Midbrain (tissue), 1 donor: ENCODE results near the gene KLHL8.
"Not testable (repeated sequence)": the region's sequence is repeated elsewhere in the genome, so short reads cannot be mapped to it uniquely, and the experiment has no call there.

Experiments
- DNase-seq: peaks from one replicate; lab custom pipeline; 2025; lab: John Stamatoyannopoulos, UW

The KLHL8 gene

GRCh38 chr4:87179751-87180150 lies 40.7 kb downstream of the KLHL8 start:
- DNase-seq, result no peak

DNA sequence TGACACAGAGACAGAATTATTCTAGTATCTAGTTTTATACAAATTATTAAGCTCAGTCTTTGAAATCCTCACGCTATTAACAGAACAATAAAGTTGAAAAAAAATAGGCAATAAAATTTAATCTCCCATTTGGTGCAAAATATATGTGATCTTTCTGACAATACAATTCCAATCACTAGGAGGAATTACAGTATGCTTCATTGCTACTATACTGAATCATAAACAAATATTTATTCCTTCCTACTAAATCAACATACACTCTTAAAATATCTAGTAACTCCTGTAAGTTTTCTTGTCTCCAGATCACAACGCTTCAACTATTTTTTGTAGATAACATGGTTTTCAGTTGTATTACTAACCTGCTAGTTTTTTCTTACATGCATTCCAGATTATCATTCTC lies 45.7 kb downstream of the KLHL8 start:
- DNase-seq, result no peak

DNA sequence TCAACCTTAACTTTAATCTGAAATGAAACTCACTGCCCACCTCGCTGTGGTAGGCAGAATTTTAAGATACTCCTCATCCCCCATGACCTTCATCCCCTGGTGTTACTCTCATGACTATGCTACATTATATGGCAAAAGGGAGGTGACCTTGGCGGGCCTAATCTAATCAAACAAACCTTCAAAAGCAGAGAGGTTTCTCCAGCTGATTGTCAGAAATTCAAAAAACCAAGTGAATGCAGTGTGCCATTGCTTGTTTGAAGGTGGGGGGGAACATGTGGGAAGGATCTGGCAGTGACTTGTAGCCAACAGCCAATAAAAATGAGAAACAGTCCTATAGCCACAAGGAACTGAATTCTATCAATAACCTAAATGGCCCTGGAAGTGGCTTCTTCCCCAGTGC lies 48.5 kb downstream of the KLHL8 start:
- no peak for DNase-seq

GRCh38 chr4:87166296-87166854 lies 54.0 kb downstream of the KLHL8 start:
- no peak for DNase-seq

GRCh38 chr4:87165892-87166291 lies 54.5 kb downstream of the KLHL8 start:
- DNase-seq, result no peak

GRCh38 chr4:87153078-87153870 lies 67.1 kb downstream of the KLHL8 start:
- DNase-seq, result no peak

- no peak for DNase-seq
These were observed 67.9 kb downstream of the KLHL8 start for GRCh38 chr4:87152310-87153041.

DNA sequence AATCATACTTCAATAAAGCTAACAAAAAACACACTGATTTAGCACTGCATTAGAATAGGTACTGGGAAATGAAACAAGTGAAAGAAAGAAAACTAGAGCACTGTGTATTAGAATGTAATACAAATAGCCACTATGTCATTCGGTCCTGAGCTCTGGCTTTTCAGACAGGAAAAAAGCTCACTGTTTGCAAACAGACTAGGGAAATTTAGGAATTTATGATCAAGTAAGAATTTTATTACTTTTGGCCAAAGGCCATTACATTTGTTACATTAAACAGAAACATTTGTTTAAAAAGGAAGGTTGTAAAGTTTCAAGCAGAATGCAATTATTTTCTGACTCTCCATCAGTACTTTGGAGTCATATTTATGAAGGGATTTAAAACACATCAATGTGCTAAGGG lies 68.7 kb downstream of the KLHL8 start:
- no peak for DNase-seq

DNA sequence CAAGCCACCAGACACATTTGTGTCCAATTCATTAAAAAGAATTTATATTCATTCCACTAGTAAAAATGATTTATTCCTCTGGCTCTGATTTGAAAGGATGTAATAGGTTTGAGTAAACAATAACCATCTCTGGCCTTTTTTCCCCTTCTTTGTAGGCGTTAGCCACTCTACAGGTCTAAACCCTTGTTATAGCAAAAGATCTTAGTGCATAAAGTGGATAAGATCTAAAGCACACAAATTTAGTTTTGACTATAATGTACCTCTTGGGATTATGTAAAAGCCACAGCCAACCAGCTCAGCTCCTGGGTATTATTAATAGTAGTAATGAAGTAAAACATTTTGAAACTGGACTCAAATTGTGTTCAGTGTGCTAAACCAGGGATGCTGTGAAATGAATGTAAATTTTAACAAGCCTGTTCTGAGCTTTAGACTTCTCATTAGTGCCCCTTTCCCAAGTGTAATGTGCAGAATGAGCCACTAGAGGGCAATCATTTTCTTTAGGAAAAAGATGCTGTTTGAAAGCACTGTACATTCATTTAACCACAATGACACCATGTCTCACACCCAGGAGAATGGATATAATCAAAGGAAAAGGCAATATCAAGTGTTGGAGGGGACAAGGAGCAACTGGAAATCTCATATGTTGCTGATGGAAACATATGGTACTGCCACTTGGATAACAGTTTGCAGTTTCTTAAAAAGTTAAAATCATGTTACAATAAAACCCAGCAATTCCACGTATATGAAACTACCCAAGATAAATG lies 69.7 kb downstream of the KLHL8 start:
- DNase-seq, result peak; percentile 82

DNA sequence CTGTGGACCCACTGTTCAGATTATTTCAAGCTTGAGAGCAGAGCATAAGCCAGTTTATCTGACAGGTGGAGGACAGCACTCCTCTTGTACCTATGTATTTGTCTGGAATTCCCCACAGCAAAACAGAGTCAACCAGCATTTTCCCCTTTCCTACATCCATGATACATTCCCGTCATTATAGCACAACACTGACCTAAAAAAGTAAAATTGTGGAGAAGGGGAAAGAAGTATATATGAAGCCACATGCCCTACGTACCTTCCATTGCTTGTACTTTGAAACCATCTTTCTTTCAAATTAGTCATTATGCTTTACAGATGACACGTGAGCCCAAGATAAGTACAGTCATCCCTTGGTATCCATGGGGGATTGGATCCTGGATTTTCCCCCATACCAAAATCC lies 73.3 kb downstream of the KLHL8 start:
- DNase-seq, result no peak

DNA sequence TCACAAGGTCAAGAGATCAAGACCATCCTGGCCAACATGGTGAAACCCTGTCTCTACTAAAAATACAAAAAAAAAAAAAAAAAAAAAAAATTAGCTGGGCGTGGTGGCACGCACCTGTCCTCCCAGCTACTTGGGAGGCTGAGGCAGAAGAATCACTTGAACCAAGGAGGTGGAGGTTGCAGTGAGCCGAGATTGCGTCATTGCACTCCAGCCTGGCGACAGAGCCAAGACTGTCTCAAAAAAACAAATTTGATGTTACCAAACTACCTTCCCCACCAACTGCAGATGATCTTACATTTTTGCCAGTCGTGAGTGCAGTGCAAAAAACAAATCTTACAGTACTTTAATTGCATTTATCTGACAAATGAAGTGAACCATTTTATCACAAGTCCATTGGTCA lies 74.5 kb downstream of the KLHL8 start:
- DNase-seq, result not testable (repeated sequence)

GRCh38 chr4:87144356-87144755 lies 76.1 kb downstream of the KLHL8 start:
- no peak for DNase-seq

DNA sequence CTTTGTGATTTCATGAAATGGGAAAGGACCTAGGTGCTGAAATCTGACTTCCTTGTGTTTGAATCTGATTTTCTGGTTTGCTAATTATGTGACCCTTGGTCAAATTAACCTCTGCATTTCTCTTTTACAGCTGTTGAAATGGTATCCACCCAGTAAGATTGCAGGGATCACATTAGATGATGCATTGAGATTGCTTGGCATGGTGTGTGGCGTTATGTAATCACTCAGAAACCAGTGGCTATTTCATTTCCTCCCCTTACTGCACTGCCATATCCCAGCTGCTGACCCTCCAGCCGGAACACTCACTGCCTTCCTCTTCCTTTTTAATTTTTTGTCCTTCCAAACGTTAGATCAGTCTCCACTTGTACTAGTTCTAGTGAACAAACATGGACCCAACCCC lies 79.0 kb downstream of the KLHL8 start:
- DNase-seq, result no peak

- no peak for DNase-seq
These were observed 86.3 kb downstream of the KLHL8 start for GRCh38 chr4:87134122-87134521.

DNA sequence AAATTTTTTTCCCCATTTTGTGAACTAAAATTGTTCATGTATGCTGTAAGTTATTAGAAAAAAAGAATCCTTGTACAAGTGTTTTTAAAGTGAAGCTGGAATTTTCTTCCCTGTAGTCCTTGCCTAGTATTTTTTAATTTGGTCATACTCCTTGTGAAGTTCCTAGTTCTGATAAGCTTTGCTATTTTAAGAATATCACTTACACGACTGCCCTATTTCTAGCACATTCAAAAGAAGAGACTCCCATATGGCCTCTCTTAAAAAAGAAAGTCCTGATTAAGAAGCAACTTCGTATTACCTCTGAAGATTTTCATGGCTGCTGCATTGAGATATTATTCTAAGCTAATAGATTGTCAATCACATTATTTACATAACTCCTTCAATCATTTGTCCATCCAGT lies 87.2 kb downstream of the KLHL8 start:
- DNase-seq, result no peak

DNA sequence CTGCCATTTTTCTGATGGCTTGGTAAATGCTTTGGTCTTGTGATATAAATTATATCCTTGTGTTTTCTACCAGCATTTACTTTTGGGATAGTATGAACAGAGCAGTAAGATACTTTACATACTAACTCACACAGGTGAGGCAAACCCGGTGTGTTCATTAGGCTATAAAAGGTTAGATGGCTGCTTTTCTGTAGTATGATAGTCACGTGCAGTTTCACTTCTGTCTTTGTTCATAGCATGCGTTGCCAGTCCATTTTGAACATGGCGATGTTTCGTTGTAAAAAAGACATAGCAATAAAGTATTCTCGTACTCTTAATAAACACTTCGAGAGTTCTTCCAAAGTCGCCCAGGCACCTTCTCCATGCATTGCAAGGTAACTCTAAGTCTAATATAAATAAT lies 88.4 kb downstream of the KLHL8 start:
- no peak for DNase-seq

DNA sequence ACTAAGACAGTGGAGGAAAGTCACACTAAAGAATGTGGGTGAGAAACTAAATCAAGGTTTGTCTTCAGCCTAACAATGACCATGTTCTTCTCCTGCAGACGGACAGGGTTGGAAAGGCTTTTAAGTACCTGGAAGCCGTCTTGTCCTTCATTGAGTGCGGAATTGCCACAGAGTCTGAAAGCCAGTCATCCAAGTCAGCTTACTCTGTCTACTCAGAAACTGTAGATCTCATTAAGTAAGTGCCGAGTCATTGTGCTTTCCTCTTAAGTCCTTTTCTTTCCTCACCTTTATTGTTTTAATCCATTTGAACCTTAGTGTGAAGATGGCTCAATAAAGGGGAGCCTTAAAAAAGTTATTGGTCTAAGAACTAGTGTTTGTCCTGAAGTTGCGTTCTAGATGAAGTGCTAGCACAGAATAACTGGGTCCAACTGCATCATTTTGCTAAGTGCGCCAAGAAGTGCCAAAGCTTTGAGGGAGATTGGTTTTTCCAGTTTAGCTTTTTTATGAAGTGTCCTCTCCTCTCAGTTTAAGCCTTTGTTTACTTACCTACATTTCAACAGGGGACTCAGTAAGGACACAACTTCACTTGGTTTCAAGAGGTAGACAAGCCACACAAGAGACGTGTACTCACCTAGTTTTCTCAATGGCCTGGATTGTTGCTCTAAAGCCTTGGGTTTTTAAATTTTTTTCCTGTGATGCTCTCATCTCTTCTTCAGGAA lies 89.3 kb downstream of the KLHL8 start:
- no peak for DNase-seq

DNA sequence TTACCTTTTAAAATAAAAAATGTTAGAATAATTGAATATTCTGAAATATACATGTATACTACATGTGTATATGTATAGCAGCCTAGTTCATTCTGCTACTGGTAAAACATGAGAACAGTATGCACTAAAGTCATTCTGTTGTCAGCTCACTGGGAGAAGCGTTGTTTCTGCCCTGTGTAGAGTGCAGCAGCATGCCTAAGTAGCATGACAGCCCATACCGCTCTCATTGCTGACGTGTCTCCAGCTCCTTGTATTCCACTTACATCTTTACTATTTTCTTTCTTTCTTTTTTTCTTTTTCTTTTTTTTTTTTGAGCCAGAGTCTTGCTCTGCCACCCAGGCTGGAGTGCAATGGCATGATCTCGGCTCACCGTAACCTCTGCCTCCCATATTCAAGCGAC lies 90.7 kb downstream of the KLHL8 start:
- no peak for DNase-seq

DNA sequence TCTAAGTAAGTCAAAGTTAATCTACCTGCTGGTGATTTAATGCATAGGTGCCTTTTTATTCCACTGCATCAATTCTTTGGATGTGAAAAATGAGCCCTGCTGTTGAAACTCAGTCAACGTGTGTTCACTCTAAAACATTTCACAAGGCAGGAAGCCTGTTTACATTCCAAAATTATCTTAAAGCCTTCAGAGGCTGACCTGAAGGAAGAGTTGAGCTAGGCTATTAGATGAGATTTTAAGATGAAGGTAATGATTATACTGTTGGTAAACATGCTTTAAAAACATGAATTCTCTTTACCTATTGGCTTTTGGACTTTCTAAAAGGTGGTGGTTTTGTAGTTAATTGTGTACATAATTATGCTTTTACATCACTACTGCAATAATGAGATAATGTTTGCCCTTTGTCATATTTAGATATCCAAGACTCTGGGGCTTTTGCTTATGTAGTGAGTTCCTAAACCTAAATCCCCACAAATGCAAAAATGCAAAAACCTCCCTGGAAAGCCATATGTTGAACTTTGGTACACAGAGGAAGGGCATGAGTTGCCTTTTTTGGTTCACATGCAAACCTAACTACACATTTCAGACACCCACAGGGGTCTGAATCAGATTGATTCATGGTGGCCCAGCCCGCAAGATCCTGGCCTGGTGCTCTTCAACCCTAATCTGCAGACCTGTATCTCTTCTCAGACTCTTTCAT lies 92.3 kb downstream of the KLHL8 start:
- no peak for DNase-seq

DNA sequence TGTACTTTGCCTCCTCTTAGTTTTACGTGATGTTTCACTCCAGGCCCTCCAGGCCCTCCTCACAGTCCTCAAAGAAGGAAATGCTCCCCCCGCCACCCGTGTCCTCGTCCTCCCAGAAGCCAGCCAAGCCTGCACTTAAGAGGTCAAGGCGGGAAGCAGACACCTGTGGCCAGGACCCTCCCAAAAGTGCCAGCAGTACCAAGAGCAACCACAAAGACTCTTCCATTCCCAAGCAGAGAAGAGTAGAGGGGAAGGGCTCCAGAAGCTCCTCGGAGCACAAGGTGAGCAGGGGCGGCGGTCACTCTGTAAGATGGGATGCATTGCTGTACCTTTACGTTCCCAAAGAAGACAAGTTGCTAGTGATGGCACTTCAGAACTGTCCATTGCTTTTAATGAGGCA lies 94.4 kb downstream of the KLHL8 start:
- no peak for DNase-seq

- DNase-seq, result no peak
These were observed 98.2 kb downstream of the KLHL8 start for GRCh38 chr4:87122252-87122651.
